PC-9 (cell line): ENCODE measurements around the gene SNX33.

ENCODE experiments used
- EZH2 ChIP-seq: fragments of 200-600 bp; sonication (generic); IDR thresholded peaks from 2 replicates; pipeline ENCODE4 v1.8.0; 2017; ENCODE audit warnings: antibody characterized with exemption, low read depth
- TF ChIP-seq, protein P1 (sequence below): fragments of 200-600 bp; sonication (generic); conservative IDR thresholded peaks from 2 replicates; pipeline ENCODE4 v1.6.1; 2017; ENCODE audit warnings: mixed run types, antibody characterized with exemption, mild to moderate bottlenecking, moderate library complexity

DNA sequence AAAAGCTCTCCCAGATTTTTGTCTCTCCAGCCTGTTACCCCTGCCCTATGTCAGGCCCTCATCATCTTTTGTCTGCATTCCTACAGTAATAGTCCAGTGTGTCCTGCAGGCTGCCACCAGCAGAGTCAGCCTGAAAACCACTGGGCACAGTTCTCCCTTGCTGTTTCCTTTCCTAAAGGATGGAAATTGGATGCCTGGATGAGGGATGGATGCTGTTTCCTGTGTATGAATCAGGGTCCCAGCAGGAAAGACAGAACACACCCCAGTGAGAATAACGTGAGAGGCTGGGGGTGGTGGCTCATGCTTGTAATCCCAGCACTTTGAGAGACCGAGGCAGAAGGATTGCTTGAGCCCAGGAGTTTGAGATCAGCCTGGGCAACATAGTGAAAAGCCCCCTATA is 3.3 kb upstream of the SNX33 start:
- TF ChIP-seq, protein P1, sequence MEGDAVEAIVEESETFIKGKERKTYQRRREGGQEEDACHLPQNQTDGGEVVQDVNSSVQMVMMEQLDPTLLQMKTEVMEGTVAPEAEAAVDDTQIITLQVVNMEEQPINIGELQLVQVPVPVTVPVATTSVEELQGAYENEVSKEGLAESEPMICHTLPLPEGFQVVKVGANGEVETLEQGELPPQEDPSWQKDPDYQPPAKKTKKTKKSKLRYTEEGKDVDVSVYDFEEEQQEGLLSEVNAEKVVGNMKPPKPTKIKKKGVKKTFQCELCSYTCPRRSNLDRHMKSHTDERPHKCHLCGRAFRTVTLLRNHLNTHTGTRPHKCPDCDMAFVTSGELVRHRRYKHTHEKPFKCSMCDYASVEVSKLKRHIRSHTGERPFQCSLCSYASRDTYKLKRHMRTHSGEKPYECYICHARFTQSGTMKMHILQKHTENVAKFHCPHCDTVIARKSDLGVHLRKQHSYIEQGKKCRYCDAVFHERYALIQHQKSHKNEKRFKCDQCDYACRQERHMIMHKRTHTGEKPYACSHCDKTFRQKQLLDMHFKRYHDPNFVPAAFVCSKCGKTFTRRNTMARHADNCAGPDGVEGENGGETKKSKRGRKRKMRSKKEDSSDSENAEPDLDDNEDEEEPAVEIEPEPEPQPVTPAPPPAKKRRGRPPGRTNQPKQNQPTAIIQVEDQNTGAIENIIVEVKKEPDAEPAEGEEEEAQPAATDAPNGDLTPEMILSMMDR, result no peak
- no peak for TF ChIP-seq EZH2
